Measurements from ENCODE around the gene OR52E4.

OR52E4 gene

GRCh38 chr11:5880329-5880728 lies at the start of gene OR52E4:
Gene OR52E4, plus strand, starts transcription at chr11:5880629. Its CDS starts 3,664 bp downstream, at chr11:5884293.
- DNase-seq (ENCODE audit: low read depth): no peak

- no peak for DNase-seq (ENCODE audit: low read depth)
Observed at GRCh38 chr11:5831196-5831829, 49.1 kb upstream of the OR52E4 start.

DNA sequence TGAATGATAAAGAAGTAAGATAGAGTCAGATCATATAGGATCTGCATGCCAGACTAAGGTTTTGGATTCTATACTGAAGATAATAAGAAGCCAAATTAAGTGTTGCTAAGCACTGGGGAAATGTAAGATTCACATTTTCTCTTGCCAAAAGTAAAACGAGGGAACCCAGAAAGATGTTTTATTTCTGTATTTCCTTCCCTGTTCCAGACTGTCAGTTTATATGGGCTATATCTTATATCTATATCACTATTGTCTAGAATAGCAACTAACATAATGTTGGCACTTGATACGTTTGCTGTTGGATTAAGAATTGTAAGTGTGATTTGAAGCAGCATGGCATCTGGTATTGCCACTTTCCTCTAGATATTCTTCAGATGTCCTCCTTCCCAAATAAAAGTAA lies 47.0 kb upstream of the OR52E4 start:
- DNase-seq (ENCODE audit: low read depth): no peak

- no peak for DNase-seq (ENCODE audit: low read depth)
Observed at GRCh38 chr11:5837695-5838094, 42.7 kb upstream of the OR52E4 start.

DNA sequence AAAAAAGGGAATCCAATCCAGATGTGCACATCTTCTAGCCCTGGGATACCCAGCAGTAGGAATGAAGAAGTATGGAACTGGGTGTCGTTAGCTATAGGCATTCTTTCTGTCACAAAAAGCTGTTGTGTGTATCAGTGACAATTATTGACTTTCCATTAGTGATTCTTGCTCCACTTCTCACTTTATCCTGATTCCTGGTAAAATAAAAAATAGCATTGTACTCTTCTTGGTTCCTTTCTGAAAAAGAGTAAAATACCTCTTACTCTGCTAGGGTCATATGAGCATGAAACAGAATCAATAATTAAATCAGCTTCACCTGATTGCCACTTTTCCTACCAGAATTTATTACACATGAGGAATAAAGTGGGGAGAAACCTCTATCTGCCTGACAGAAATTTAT lies 38.6 kb upstream of the OR52E4 start, which contains the start of gene OR52E6:
Gene OR52E6, minus strand, starts transcription at position 101 of the 400 bp plus-strand sequence. Its CDS starts 0 bp downstream, at position 101.
- no peak for DNase-seq (ENCODE audit: low read depth)

DNA sequence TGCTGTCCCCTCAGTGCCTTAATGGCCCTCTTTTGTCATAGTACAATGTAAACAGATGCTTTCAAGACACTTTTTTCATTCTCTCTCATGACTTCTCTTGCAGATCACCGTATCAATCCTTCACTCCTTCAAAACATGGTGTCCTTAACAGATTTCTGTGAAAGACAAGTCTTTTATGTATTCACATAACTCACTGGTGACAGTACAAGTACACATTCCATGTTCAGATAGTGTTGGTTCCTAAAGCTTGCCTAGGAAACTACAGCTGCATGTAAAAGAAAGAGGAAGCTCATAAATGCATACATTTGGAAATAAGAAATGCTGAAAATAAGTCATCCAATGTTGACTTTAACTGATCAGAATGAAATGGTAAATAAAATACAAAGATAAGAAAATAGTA lies 33.7 kb upstream of the OR52E4 start:
- DNase-seq (ENCODE audit: low read depth): no peak

- no peak for DNase-seq (ENCODE audit: low read depth)
Observed at GRCh38 chr11:5847711-5848110, 32.7 kb upstream of the OR52E4 start.

DNA sequence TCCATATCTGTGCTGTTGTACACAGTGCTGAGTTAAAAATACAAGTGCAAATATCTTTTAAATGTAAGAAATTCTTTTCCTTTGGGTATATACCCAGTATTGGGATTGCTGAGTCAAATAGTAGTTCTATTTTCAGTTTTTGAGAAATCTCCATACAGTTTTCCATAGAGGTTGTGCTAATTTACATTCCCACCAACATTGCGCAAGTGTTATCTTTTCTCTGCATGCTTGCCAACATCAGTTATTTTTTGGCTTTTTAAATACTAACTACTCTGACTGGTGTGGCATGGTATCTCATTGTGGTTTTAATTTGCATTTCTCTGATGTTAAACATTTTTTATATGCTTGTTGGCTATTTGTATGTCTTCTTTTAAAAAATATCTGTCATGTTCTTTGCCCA lies 29.4 kb upstream of the OR52E4 start:
- no peak for DNase-seq (ENCODE audit: low read depth)

DNA sequence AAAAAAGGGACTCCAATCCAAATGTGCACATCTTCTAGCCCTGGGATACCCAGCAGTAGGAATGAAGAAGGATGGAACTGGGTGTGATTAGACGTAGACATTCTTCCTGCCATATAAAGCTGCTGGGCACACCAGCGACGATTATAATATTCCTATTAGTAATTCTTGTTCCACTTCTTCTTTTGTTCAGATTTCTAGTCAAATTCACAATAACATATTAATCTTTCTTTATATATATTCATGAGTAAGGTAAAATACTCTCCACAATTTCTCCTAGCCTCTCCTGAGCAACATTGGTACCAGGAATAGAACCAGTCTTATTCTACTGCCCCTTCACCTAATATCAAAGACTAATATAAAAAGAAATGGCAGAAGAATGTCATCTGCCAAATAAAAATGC lies 22.8 kb upstream of the OR52E4 start, which contains the start of gene OR52E8:
Gene OR52E8, minus strand, starts transcription at position 101 of the 400 bp plus-strand sequence. Its CDS starts 0 bp downstream, at position 101.
- DNase-seq (ENCODE audit: low read depth): no peak

GRCh38 chr11:5865826-5866225 lies 14.6 kb upstream of the OR52E4 start:
- DNase-seq (ENCODE audit: low read depth): no peak

DNA sequence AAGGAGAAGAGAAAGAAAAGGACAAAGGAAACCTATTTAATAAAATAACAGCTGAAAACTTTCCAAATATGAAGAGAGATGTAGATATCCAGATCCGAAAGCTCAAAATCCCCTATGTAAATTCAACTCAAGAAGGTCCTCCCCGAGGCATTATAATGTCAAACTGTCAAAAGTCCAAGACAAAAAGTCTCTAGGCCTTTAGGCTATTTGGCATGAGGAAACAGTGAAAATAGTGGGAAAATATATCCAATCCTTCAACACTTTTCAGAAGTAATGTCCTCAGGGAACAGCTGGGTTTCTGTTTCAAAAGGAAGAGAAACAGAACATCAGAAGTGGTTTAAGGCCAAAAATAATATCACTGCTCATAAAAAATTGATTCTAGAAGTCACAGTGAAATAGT lies 1.9 kb upstream of the OR52E4 start:
- no peak for DNase-seq (ENCODE audit: low read depth)

DNA sequence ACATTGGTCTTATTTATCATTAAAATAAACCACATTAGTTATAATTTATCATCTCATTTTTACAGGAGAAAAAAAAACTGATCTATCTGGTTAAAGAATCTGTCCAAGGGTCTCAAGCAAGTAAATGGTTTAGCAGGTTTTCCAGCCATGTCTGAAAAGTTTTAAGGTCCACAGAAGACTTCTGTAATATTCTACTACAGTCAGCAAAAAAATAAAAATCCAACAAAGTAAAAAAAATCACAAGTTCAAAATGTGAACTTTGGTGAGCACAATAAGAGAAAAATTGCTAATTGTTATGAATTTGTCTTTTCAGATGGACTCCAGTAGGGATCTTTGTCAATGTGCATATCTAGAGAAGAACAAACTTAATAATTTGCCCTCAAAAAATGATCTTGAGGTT lies 1.3 kb downstream of the OR52E4 start:
- DNase-seq (ENCODE audit: low read depth): no peak

DNA sequence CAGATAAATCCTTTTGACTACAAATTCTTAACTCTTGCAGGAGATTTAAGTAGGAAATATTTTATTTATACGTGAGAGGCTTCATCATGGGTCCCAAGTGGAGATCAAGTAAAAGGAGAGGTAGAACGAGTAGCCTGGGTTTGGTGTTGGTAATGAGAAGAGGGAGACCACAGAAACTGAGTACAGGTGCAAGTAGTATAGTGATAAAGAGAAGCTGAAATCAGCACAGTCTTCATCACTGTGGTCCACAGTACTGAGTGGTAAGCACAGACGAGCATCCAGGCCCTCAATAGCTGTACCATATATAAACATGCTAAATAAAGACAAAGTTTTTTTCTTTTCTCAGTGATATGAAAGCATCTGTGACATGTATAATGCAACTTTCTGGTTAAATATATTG lies 6.7 kb downstream of the OR52E4 start:
- no peak for DNase-seq (ENCODE audit: low read depth)

GRCh38 chr11:5887661-5888060 lies 7.2 kb downstream of the OR52E4 start:
- DNase-seq (ENCODE audit: low read depth): no peak

GRCh38 chr11:5891216-5891800 lies 10.9 kb downstream of the OR52E4 start:
- no peak for DNase-seq (ENCODE audit: low read depth)

- no peak for DNase-seq (ENCODE audit: low read depth)
Observed at GRCh38 chr11:5892908-5893307, 12.5 kb downstream of the OR52E4 start, which contains the start of gene OR52E5. Gene OR52E5, plus strand, starts transcription at chr11:5893208. Its CDS starts 7,569 bp downstream, at chr11:5900777.

GRCh38 chr11:5899534-5899933 lies 19.1 kb downstream of the OR52E4 start:
- DNase-seq (ENCODE audit: low read depth): no peak

GRCh38 chr11:5910540-5910939 lies 30.1 kb downstream of the OR52E4 start:
- no peak for DNase-seq (ENCODE audit: low read depth)

DNA sequence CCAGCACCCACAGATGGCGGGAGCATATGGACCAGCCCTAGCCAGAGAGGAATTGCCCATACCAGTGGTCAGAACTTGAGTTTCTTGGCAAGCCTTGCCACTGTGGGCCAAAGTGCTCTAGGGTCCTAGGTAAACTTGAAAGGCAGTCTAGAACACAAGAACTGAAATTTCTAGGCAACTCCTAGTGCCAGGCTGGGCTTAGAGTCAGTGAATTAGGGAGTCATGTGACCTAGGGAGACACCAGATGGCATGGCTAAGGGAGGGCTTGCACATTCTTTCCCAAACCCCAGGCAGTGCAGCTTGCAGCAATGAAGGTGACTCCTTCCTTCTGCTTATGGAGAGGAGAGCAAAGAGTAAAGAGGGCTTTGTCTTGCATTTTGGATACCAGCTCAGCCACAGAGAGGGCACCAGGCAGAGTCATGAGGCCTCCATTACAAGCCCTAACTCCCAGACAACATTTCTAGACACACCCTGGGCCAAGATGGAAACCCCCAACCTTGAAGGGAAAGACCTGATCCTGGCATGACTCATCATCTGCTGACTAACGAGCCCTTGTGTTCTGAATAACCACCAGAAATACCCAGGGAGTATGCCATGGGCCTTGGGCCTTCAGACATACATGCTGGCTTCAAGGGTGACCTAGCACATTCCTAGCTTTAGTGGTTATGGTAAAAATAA lies 42.5 kb downstream of the OR52E4 start:
- no peak for DNase-seq (ENCODE audit: low read depth)

GRCh38 chr11:5923427-5923776 lies 43.0 kb downstream of the OR52E4 start:
- DNase-seq (ENCODE audit: low read depth): no peak

GRCh38 chr11:5923794-5924193 lies 43.4 kb downstream of the OR52E4 start:
- no peak for DNase-seq (ENCODE audit: low read depth)

GRCh38 chr11:5928271-5928670 lies 47.8 kb downstream of the OR52E4 start:
- no peak for DNase-seq (ENCODE audit: low read depth)

DNA sequence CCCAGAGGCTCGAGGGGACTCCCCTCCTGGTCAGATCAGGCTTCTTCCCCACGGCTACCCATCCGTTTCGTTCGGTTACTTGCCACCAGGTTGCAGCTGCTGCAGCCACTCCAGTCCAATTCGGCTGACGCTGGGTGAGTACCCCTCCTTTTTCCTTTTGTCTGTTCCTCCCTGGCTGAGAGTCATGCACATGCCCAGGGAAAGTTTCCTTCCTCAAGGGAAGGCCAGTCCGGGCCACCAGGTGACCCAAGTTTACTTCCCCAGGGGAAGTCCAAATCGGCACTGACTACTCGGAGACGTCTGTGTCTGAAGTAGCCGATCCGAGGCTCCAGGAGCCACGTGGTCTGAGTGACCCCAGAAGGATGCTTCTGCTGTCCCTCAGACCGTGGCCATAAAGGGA lies 48.4 kb downstream of the OR52E4 start:
- DNase-seq (ENCODE audit: low read depth): no peak
